Measurements from ENCODE around the gene VPS52. TPM values are rescaled to one million over a fixed set of nuclear protein-coding genes. Genes with fewer than 3 reads are reported as not detected.

VPS52 gene, protein sequence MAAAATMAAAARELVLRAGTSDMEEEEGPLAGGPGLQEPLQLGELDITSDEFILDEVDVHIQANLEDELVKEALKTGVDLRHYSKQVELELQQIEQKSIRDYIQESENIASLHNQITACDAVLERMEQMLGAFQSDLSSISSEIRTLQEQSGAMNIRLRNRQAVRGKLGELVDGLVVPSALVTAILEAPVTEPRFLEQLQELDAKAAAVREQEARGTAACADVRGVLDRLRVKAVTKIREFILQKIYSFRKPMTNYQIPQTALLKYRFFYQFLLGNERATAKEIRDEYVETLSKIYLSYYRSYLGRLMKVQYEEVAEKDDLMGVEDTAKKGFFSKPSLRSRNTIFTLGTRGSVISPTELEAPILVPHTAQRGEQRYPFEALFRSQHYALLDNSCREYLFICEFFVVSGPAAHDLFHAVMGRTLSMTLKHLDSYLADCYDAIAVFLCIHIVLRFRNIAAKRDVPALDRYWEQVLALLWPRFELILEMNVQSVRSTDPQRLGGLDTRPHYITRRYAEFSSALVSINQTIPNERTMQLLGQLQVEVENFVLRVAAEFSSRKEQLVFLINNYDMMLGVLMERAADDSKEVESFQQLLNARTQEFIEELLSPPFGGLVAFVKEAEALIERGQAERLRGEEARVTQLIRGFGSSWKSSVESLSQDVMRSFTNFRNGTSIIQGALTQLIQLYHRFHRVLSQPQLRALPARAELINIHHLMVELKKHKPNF
- total RNA-seq (10 to 100 TPM; 35.7 to 52.5 (median 46.8) TPM), polyA plus RNA-seq (10 to 100 TPM; 29.3 to 31.6 (median 30.2) TPM)
- long read RNA-seq, donor 1, transcript VPS52-212 (20 exons, 2,960 nt), result major isoform, 22 of 30 reads
- long read RNA-seq, donor 1, partial matches to known transcripts, result 2 of 30 reads
- long read RNA-seq, donor 1, other reads (novel, unspliced or antisense), result 5 of 30 reads
- long read RNA-seq, donor 2, transcript VPS52-212 (20 exons, 2,960 nt), result major isoform, 28 of 43 reads
- long read RNA-seq, donor 2, partial matches to known transcripts, result 5 of 43 reads
- long read RNA-seq, donor 2, other reads (novel, unspliced or antisense), result 10 of 43 reads

DNA sequence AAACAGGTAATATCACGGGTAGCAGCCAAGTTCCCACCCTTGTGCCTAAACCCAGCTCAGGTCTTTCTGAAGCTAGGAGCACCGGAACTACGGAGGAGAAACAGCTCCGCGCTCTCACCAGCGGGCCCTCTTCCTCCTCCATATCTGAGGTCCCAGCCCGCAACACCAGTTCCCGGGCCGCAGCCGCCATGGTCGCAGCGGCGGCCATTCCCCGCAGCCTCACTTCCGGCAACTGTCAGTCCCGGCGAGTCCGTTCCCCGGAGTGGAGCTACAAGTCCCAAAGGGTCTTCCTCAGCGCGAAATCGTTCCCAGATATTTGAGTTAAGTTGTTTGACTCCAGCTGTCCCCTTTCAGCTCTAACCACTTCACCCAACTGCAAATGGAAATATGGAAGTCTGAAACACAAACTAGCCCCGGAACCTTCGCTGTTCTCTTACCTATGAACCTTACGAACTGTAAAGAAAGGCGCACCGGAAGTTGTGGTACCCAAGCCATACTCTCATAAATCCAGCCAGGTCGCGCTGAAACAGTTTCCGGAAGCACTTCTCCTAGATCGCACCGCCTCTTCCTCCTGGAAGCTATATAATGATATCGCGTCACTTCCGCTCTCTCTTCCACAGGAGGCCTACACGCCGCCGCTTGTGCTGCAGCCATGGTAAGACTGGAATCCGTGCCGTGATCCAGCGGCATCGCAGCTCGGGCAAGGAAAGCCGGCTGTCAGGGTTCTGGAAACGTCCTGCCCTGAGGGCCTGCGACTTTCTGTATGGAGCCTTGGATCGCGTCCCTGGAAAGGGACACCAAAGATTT lies at the start of gene VPS52, which contains the start of gene RPS18:
Gene VPS52, minus strand, starts transcription at position 409 of the 807 bp plus-strand sequence. Its CDS starts 201 bp downstream, at position 208.
Gene RPS18, plus strand, starts transcription at position 608 of the 807 bp plus-strand sequence. Its CDS starts 45 bp downstream, at position 653.
- intact Hi-C loops (cut with DNase I), result loop anchor here in 1 of 2 donors (2.0 to 10.0 kb wide), 2 partner anchors 17 to 133 kb away; partner anchors contain the start of genes PFDN6 and WDR46
- Histone ChIP-seq H3K4me3 (peak within 1 kb of the TSS; percentile 81), H3K4me1 (peaks cover 50% of the 10 kb centered on the region), H3K36me3 (ENCODE audit: insufficient read depth in 1 of 2, low read depth in 1 of 2) (peaks cover 6 to 71% of the 10 kb centered on the region in 2 donors), H3K9me3 (no peaks in the 10 kb centered on the region), H3K27me3 (ENCODE audit: insufficient read depth in 3 of 3, low read length in 2 of 3) (no peaks in the 10 kb centered on the region), H3K27ac (peak within 1 kb of the TSS; percentile 97)
- TF ChIP-seq, protein P1, sequence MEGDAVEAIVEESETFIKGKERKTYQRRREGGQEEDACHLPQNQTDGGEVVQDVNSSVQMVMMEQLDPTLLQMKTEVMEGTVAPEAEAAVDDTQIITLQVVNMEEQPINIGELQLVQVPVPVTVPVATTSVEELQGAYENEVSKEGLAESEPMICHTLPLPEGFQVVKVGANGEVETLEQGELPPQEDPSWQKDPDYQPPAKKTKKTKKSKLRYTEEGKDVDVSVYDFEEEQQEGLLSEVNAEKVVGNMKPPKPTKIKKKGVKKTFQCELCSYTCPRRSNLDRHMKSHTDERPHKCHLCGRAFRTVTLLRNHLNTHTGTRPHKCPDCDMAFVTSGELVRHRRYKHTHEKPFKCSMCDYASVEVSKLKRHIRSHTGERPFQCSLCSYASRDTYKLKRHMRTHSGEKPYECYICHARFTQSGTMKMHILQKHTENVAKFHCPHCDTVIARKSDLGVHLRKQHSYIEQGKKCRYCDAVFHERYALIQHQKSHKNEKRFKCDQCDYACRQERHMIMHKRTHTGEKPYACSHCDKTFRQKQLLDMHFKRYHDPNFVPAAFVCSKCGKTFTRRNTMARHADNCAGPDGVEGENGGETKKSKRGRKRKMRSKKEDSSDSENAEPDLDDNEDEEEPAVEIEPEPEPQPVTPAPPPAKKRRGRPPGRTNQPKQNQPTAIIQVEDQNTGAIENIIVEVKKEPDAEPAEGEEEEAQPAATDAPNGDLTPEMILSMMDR (IDR thresholded peaks at IDR 0.05), result no peak
- DNase-seq (peak; percentile 89 to 94), ATAC-seq (peak; percentile 94 to 97 (median 96))
- 0 to 1% (median 1%) methylated on average over 48 of the region's 48 CpGs for WGBS, 3 donors

DNA sequence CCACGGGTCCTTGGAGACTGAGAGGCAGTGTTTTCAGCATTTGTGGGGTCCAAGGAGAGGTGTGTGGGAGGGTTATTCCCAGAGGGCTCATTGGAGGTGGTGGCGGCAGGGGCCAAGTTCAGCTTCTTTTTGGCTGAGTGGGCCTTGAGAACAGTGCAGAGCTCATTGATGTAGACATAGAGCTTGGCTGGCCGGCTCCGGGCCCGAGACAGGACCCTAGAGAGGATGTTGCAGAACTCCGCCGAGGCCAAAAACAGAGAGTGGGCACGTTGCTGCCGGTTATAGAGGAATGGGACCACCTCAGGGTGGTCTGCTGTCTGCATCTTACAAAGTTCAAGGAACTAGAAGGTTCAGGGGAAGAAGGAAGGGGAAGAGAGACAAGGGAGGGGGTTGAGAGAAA lies 49.6 kb upstream of the VPS52 start:
- Histone ChIP-seq H3K36me3 (ENCODE audit: insufficient read depth in 1 of 2, low read depth in 1 of 2) (peaks cover 11 to 32% of the 10 kb centered on the region in 2 donors), H3K4me3 (peak overlapping the region; percentile 80), H3K27ac (peak overlapping the region; percentile 88), H3K27me3 (ENCODE audit: insufficient read depth in 3 of 3, low read length in 2 of 3) (no peaks in the 10 kb centered on the region), H3K4me1 (peaks cover 42% of the 10 kb centered on the region), H3K9me3 (no peaks in the 10 kb centered on the region)
- ATAC-seq (no peak), DNase-seq (no peak)
- TF ChIP-seq, protein P1 (IDR thresholded peaks at IDR 0.05), result no peak
- intact Hi-C loops (cut with DNase I), result no loop called here
- WGBS, 3 donors, result 65 to 69% (median 68%) methylated on average over 9 of the region's 9 CpGs

DNA sequence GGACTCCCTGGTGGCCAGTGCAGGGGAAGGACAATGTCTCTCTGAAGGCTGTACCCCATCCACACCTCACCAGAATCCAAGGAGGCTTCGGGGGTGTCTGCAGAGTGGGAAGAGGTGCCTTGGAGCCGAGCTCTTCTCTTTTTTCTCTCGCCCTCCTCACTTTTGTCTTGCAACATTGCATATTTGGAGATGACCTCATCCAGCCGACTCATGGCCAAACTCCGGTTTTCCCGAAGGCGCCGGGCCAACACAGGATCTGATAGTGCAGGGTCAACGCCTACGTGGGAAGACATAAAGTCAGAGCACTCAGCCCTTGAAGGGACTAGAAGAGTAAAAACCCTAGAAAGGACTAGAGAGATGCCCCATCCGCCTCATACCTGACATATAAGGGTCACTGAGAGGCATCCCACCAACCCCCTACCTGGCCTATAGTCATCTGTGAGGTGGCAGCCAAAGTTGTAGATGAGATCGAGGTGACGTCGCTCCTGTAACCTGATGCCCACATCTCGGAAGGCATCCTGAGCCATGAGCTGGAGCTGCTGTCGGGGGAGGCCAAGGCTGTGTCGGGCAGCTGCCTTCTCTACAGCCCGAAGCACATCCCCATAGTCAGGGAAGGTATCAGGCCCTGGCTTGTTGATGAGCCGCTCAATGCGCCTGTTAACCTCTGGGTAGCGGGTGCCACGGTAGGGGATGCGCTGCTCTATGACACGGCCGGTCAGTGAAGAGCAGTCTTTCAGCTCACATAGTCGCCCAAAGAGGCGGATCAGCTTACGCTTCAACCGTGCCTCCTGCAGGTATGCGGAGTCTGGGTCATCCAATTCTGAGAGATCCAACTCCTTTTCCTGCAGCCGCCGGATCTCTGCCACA lies 48.9 kb upstream of the VPS52 start:
- peak overlapping the region; percentile 30 for H3K27ac ChIP-seq
- WGBS, 3 donors, result 65 to 72% (median 67%) methylated on average over 32 of the region's 32 CpGs
- DNase-seq, result peak; percentile 81 to 82

More for the DNA sequence above, 48.9 kb upstream of the VPS52 start:
- no peak for ATAC-seq
- Histone ChIP-seq H3K9me3 (no peaks in the 10 kb centered on the region), H3K4me1 (peaks cover 42% of the 10 kb centered on the region), H3K4me3 (peak overlapping the region; percentile 80), H3K36me3 (ENCODE audit: insufficient read depth in 1 of 2, low read depth in 1 of 2) (peaks cover 11 to 32% of the 10 kb centered on the region in 2 donors), H3K27me3 (ENCODE audit: insufficient read depth in 3 of 3, low read length in 2 of 3) (no peaks in the 10 kb centered on the region)
- intact Hi-C loops (cut with DNase I), result no loop called here
- TF ChIP-seq, protein P1 (IDR thresholded peaks at IDR 0.05), result no peak
